GM19025 (cell line): ENCODE data around the gene TACR2.

Source experiments
- ATAC-seq: cut with Tn5 transposase; IDR thresholded peaks from one replicate; pipeline ENCODE4 v1.9.1; 2021; ENCODE audit warnings: mild to moderate bottlenecking, low read depth, moderate library complexity; ENCODE audit not compliant: unreplicated experiment

The TACR2 gene

DNA sequence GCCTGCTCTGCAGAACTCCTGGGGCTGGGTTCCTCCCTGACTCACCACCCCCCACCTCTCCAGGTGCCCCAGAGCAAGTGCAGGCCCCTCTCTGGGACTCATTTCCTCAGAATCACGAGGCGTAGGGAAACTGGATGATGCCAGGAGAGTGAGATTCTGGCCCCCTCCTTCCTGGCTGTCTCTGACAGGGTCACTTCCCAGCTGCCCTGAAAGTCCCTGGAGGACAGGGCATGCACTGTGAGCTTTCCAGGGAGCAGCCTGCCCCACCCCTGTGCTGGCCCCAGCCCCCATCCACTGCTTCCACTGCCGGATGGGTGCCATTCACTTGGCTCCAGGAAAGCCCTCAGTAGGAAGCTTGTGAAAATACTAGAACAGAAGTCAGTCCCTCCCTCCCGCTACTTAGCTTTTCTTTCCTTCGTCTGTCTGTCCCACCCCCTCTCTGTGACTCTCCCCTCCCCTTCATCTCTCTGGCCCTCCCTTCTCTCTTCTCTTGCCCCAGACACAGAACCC lies 10.4 kb downstream of the TACR2 start:
- ATAC-seq, result no peak

DNA sequence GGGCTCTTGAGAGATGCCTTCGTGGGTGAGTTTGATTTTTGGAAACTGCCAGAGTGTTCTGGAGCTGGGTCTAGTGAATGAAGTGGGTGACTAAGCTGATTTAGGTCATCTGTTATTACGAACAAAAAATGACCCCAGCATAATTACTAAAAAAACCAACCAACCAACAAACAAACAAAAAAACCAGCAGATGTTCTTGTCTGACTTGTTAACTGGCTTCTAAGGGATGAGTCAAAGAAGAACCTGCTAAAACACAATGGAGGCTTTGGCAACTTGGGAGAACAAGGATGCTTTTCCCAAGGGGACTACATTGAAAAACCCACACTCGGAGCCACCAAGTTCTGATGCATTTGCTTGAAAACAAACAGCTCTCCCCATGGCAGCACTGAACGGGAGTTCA lies 11.5 kb downstream of the TACR2 start:
- no peak for ATAC-seq

DNA sequence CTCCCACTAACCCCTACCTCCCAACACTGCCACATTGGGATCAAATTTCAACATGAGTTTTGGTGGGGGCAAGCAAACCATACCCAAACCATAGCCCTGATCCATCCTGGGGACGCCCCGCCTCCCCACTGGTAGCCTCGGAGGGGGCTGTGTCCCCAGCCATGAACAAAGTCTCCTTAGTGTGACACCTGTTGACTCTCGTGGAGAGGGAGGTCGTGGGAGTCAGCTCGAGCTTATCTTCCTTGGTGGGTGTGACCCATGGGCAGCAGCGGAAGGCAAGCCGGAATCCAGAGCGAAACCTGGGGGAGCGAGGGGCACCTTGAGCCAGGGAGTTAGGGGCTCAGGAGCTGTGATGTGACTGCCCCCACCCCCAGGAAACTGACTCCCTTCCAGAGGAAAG lies 11.9 kb downstream of the TACR2 start:
- no peak for ATAC-seq

DNA sequence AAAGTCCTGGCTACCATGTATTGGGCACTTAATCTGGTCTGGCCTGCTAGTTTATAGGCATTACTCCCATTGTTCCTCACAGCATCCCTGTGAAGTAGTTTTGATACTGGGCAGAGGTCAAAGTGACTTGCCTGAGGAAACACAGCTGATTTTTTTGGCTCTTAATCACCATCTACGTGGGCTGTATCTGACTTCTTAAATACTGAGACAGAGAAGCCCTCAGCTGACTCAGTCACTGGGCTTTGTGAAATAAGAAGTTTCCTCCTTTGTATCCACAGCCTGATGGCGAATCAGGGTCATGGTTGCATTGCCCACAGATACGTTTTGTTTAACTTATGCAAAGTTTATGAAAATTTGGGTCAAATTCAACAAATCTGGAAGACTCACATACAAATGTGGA lies 13.2 kb downstream of the TACR2 start:
- ATAC-seq, result no peak

DNA sequence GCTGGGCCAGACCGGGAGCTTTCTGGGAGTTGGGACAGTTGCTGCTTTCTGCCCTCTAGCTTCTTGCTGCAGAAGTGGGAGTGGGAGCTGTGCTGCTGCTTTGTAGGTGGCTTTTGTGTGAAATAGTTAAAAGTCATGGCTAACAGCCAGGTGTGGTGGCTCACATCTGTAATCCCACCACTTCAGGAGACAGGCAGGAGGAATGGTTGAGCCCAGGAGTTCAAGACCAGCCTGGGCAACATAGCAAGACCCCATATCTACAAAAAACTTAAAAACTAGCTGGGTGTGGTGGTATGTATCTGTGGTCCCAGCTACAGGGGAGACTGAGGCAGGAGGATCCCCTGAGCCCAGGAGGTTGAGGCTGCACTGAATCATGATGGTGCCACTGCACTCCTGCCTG lies 13.7 kb downstream of the TACR2 start:
- ATAC-seq, result no peak

DNA sequence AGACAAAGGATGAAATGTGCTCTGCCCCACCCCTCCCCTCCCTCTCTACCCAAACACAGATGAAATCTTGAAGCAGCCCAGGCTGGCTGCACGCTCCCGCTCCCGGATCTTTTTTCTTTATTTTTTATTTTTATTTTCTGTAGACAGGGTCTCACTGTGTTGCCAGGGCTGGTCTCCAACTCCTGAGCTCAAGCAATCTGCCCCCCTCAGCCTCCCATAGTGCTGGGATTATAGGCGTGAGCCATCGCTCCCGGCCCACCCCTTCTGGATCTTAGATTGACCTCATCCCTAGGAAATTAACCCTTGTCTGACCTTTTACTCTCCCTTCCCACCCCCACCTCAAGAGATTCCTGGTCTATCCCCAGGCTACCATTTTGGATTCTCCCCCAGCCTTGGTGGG lies 14.3 kb downstream of the TACR2 start:
- no peak for ATAC-seq

DNA sequence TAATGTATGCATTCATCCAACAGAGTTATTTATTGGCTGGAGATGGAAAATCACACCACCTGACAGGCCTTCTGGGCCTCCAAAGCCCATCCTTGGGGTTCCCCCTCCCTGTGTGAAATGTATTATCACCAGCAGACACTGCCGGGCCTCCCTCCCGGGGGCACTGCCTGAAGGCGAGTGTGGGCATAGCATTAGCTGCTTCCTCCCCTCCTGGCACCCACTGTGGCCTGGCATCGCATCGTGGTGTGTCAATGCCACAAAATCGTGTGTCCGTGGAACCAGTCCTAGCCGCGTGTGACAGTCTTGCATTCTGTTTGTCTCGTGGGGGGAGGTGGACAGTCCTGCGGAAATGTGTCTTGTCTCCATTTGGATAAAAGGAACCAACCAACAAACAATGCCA lies 15.3 kb downstream of the TACR2 start:
- ATAC-seq, result no peak

DNA sequence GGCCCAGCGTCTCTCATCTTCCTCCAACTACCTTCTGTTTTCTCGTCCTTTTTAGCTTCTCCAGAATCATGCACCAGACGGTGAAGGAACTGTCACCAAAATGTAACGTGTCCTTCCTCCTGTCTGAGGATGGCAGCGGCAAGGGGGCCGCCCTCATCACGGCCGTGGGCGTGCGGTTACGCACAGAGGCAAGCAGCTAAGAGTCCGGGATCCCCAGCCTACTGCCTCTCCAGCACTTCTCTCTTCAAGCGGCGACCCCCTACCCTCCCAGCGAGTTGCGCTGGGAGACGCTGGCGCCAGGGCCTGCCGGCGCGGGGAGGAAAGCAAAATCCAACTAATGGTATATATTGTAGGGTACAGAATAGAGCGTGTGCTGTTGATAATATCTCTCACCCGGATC lies 15.8 kb downstream of the TACR2 start:
- no peak for ATAC-seq

DNA sequence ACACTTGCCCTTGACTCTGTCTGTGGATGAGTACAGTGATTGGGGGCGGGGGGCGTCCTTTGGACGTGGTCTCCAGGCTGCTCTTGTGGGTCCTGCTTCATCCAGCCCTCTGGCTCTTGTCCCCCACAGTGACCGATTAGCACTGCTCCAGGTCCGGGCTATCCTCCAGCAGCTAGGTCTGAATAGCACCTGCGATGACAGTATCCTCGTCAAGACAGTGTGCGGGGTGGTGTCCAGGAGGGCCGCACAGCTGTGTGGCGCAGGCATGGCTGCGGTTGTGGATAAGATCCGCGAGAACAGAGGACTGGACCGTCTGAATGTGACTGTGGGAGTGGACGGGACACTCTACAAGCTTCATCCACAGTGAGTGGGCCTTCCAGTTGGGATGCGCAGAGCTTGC lies 18.3 kb downstream of the TACR2 start:
- ATAC-seq, result no peak

DNA sequence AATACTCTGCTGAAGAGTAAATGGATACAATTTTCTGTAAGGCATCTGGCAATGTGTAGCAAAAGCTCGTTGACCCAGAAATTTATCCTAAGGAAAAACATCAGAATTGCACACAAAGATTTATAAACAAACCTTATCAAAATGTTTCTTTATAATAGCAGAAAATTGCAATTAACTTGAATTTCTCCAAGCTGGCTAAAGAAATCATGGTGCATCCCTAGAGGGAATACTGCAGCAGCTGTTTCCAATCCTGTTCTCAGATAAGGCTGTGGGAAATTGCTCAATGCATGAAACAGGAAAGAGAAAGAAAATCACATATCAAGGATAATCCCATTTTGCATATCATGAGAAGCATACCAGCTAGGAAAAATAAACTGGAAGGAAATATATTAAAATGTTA lies 18.7 kb downstream of the TACR2 start:
- ATAC-seq, result no peak

DNA sequence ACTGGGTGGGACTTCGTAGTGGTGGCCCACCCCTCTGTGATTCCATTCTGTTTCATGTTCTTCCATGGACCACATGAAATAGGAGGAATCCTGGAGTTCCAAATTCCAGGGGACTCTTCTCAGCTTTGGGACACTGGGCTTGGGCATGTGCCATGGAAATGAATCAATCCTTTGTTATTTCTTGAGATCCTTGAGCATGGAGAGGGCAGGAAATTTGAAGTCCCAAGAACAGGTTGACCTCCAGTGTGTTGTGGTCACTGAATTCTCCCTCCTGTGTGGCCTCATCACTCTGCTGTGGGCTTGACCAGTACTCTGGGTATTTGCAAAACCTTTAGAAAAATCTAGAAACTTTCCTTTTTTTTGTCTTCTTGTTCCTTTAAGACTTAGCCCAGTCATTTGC lies 22.7 kb downstream of the TACR2 start:
- ATAC-seq, result no peak

DNA sequence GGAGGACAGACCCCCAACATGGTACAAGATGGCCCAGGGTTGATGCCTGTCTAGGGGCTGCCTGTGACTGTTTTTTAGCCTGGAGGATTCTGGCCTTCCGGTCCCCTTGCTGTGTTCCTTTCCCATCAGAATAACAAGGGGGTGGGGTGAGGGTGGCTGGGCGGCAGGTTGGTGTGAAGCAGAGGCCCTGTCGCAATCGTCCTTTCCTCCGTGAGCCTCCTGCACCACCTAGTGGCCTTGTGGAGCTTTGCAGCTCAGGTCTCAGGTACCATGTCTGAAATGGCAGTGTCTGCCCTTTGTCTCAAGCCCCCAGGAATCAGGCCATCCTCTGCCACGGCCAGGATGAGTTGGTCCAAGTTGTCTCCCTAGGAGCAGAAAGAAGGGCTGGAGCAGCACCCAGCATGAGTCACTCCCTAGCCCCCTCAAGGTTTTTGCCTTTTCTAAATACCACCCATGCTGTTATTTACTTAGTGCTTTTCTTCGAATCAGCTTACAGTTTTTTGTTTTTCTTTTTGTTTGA lies 24.2 kb downstream of the TACR2 start:
- peak; percentile 89 for ATAC-seq

DNA sequence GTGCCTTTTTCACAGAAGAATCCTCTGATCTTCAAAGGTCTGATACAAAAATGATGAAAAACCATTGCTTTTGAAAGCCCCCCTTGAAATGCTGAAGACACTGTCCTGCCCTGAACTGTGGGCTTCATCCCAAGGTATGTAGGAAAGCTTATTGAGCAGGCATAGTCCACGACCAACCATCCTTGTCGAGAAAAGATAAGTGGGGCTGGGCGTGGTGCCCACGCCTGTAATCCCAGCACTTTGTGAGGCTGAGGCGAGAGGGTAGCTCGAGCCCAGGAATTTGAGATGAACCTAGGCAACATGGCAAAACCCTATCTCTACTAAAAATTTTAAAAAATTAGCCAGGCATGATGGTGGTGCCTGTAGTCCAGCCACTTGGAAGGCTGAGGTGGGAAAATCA lies 25.6 kb downstream of the TACR2 start:
- no peak for ATAC-seq

DNA sequence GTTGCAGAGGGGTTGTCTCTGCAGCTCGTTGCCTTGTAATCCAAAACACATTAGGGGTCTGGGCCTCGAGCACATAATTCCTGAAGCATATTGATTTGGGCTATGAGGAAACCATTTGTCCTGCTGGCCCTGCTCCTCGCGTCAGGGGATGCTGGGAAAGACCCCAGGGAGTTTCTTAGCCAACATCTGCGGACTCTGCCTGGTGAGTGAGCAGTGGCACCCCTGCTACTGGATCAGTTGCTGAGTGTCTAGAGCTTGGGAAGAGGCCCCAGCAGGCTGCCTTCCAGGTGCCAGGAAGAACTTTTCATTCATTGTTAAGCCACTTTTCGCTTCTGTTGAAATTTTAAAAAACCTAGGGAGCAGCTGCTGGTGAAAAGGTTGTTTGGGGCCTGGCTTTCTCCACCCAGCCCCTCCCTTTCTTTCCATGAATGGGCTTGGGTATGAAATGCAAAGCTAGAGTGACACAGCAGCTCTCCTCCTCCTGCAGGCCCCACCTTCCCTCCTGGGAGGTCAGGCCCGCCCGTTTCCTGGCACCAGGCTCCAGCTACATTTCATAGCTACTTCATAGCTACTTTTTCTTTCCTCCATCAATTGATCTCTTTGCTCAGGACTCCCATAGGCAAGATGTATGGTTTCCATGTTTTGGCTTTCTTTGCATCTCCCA lies 26.8 kb downstream of the TACR2 start:
- no peak for ATAC-seq

DNA sequence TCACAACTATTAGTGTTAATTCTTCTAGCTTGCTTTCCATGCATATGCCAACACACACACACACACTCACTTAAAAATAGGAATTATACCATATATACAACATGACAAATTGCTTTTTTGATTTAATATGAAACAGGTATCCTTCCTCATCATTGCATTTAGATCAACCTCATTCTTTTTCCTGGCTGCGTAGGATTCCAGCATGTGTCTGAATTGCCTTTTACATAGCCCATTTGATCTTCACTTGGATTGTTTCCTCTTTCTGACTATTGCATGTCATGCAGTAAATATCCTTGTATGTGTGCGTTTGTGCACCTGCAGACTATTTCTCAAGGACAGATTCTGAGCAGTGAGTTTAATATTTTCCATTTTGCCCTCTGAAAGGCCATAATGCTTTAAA lies 28.2 kb downstream of the TACR2 start:
- ATAC-seq, result no peak

DNA sequence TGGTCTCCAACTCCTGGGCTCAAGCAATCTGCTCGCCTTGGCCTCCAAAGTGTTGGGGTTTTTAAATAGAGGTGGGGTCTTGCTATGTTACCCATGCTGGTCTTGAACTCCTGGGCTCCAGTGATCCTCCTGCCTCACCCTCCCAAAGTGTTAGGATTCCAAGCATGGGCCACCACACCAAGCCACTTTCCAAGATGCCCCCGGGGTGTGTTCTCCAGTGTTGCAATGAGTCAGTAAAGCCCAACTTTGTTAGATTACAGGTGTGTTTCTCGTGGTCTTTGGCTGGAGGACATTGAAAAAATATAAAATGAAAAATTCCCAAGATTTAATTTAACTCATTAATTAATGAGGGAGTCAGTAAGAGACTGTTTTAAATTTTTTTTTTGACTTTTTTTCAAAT lies 29.2 kb downstream of the TACR2 start:
- ATAC-seq, result no peak

DNA sequence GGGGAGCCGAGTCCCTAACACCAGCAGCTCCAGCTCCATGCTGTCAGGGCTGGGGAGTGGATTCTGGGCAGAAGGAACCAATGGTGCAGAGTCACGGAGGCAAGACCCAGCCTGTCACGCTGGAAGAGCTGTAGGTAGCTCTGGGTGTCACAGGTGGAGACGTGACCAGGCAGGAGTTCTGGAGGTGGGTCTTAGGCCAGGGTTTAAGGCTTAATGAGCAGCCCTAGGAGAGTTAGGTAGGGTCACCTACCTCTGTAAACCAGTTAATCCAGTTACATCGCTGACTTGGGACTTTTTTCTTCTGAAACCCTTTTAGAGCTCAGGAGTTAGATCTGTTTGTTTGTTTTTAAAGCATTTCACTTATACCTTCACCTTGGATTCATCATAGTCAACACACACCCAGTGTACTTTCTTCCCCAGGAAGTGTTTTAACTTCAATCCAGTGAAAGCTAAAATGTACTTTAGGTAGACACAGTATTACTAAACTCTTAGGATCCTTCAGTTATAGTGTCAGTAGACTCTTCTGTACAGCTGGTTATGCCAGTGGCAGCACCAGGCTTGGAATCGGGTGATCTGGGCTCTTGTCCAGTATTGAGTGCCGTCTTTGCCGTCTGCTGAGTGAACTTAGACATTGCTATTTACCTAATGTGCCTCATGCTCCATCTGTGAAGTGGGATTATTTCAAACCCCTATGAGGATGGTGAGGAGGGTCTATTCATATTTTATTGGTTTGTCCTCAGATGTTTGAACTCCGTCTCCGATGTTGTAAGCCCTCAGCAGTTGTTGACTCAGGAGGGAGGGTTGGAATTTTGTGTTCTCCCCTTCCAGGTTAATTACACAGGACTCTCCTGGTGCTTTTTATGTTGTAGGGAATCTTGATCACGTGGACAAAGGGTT lies 31.0 kb downstream of the TACR2 start:
- no peak for ATAC-seq

DNA sequence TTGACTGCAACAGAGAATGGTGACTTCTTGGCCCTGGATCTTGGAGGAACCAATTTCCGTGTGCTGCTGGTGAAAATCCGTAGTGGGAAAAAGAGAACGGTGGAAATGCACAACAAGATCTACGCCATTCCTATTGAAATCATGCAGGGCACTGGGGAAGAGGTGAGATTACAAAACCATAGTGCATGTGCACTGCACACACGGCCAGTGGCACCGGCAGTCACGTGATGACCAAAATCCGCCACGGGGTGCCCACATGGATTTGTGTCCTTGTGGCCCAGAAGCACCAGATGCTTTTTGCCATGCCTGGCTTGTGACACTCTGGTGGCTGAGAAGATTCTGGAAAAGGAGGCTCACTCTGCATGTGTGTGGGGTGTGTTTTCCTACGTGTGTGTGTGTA lies 32.4 kb downstream of the TACR2 start:
- ATAC-seq, result no peak

DNA sequence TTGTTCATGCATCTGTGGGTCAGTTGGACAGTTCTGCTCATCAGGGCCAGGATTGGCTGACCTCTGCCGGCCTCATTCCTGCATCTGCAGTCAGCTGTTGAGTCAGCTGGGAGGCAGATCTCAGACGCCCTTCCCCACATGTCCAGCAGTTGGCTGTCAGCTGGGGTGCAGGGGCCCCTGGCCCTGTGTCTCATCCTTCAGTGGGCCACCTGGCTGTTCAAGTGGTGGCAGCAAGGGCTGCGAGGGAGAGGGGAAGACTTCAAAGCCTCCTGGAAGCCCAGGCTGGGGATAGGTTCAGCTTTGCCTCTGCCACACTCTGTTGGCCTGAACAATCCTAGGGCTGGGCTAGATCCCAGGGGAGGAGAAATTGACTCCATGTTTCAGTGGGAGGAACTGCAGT lies 33.2 kb downstream of the TACR2 start:
- ATAC-seq, result no peak

DNA sequence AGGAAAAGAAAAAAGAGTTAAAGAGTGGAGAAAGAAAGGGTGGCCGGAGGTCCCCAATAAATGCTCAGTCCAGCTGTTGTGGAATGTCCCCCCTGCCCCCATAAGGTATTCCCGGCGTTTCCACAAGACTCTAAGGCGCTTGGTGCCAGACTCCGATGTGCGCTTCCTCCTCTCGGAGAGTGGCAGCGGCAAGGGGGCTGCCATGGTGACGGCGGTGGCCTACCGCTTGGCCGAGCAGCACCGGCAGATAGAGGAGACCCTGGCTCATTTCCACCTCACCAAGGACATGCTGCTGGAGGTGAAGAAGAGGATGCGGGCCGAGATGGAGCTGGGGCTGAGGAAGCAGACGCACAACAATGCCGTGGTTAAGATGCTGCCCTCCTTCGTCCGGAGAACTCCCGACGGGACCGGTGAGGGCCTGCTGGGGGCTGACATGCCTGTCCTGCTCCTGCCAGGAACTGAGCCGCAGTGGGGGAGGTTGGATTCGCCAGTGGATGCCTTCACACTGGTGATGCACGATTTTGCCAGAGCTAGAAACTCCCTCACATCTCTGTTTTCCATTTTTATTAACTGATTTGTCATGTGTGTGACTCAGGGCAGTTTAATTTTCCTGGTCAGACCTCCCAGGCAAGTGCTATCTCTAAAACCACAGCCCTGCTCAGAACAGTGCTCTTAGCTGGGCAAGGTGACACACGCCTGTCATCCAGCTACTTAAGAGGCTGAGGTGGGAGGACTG lies 34.2 kb downstream of the TACR2 start:
- no peak for ATAC-seq

DNA sequence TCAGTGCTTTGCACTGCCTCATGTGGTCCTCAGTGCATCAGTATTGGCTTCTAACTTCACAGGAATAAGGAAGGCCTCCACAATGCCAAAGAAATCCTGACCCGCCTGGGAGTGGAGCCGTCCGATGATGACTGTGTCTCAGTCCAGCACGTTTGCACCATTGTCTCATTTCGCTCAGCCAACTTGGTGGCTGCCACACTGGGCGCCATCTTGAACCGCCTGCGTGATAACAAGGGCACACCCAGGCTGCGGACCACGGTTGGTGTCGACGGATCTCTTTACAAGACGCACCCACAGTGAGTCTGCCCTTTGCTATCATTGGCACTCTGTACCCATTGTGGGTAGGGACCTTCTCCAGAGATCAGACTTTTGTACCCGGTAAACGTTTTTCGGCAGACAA lies 36.9 kb downstream of the TACR2 start:
- no peak for ATAC-seq
